GM10847 (cell line): ENCODE data around the gene ORC2.

Experiments
- POLR2A ChIP-seq: IDR thresholded peaks from 2 replicates; pipeline ENCODE4 v1.6.1; 2011; ENCODE audit not compliant: insufficient read length; ENCODE audit errors: extremely low read depth

Gene ORC2

GRCh38 chr2:200944467-200945394 is 18.7 kb downstream of the ORC2 start:
- no peak for TF ChIP-seq POLR2A

DNA sequence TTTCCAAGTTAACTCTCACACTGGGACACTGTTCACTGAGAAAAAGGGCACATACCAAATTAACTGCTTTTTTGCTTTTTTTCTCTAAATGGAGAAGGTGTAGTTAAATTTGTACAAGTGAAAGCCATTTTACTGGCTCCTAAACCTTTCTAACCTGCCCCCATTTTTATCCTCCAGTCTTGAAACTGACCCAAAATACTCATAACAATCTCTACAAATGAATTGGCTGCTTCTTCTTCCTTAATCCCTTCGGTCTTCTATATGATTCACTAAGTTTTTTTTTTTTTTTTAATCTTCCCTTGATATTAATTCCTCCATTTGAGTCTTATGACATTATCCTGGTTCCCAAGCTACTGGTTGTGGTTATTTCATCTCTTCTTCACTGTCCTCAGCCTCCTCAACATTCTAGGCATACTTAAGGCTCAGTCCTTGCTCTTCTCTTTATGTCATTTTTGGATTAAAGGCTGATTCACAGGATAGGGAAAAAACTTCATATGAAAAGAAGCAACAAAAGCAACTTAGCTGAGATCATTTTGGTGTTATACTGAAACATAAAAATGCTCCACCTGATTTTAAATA is 19.8 kb downstream of the ORC2 start:
- TF ChIP-seq POLR2A: no peak

GRCh38 chr2:200939832-200940231 is 23.6 kb downstream of the ORC2 start:
- TF ChIP-seq POLR2A: no peak

- TF ChIP-seq POLR2A: no peak
Observed at GRCh38 chr2:200930947-200931626, 32.4 kb downstream of the ORC2 start.

DNA sequence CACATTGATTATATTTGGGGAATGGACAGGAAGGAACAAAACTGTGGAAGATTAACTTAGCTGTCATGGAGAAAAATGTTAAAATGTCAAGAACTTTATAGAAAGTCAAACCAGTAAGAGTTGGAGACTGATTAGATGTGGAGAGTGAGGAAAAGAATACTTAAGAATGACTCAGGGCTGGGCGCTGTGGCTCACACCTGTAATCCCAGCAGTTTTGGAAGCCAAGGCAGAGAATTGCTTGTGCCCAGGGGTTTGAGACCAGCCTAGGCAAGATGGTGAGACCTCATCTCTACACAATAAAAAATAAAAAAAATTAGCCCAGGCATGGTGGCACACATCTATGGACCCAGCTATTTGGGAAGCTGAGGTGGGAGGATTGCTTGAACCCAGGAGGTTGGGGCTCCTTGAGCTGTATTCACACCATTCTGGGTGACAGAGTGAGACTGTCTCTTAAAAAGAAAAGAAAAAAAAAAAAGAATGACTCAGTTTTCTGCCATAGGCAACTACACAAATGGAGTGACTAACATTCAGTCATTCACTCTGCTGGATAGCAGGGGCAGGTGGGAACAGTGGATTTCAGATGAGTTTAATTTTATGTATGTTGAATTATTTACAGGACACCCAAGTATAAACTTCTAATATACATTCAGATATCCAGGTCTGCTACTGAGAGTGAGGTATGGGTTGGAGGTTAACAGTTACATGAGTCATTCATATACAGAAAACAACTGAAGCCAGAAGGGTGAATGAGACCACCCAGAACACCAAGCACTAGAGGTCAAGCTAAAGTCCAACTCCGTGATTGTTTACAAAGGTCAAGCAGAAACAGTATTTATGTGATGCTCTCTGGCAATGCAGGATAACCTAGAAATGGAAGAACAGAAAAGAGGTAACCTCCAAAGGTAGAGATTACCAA is 33.9 kb downstream of the ORC2 start:
- no peak for TF ChIP-seq POLR2A

DNA sequence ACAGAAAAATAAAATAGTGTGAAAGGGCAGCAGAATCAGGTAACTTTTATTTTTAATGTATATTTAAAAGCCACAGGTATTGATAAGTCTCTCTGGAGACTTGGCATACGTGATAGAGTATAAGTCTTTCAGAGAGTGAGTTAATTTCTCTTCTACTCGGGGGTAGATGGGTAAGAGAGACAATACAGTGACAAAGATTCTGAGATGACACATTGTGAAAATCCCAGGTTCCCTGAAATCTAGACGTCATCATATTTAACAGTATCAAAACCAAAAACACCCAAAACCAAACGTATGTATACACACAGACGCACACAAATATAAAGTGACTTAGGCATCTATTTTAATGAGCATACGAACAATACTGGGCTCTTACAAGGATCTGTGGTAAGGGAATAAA is 41.0 kb downstream of the ORC2 start:
- TF ChIP-seq POLR2A: no peak

GRCh38 chr2:200913654-200914053 is 49.8 kb downstream of the ORC2 start:
- no peak for TF ChIP-seq POLR2A

GRCh38 chr2:200909958-200910357 is 53.5 kb downstream of the ORC2 start:
- no peak for TF ChIP-seq POLR2A

DNA sequence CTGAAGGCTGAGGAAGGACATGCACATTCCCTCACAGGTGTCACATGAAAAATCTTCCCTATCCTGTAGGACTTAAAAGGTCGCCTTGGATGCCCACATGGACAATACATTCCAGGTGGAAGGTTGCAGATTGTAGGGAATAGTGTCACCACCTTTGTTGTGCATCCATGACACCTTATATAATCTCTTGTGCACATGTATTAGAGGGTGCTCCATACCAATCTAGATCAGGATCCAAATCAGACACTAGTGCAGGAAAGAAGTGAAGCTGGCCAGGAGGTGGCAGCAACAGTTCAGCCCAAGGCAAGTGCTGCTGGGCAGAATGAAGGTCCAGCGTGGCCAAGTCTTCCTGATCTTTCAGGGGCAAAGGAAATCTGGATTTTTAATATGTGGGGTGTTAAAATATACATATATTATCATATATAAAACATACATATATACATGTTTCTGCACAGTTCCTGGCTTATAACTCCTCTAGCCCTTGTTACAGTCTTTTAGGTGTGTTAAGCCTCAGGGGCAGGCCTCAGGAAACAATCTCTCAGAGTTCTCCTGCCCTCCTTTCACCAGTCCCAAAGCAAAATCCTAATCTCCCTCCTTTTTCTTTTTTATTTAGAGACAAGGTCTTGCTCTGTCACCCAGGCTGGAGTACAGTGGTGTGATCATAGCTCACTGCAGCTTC is 57.7 kb downstream of the ORC2 start:
- TF ChIP-seq POLR2A: no peak

DNA sequence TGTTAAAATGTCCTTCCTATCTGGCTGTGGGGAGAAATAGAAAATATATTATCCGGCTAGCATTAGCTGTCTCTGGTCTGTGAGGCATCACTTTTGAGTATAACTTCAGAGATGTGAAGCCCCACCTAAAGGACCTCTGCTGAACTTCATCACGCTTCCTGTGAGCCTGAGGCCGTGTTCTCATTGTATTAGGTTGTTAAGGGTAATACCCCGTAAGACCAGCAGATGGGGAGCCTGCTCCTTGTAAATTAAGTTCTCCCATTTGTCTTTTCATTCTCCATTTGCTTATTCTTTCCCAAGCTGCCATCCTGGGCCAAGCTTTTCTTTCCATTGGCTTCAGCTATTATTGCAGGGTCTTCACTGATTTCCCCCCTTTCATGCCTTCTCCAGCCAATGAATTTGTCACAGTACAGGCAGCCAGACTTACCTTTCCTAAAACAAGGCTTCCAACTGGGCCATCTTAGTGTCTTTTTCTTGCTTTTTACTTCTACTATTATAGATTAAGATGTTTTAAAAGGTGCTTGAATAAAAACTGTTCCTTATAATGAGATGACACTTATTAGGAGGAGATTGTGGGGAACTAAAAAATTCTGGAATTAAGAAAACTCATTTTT is 61.9 kb downstream of the ORC2 start:
- no peak for TF ChIP-seq POLR2A

GRCh38 chr2:200899482-200899881 is 64.0 kb downstream of the ORC2 start:
- no peak for TF ChIP-seq POLR2A

DNA sequence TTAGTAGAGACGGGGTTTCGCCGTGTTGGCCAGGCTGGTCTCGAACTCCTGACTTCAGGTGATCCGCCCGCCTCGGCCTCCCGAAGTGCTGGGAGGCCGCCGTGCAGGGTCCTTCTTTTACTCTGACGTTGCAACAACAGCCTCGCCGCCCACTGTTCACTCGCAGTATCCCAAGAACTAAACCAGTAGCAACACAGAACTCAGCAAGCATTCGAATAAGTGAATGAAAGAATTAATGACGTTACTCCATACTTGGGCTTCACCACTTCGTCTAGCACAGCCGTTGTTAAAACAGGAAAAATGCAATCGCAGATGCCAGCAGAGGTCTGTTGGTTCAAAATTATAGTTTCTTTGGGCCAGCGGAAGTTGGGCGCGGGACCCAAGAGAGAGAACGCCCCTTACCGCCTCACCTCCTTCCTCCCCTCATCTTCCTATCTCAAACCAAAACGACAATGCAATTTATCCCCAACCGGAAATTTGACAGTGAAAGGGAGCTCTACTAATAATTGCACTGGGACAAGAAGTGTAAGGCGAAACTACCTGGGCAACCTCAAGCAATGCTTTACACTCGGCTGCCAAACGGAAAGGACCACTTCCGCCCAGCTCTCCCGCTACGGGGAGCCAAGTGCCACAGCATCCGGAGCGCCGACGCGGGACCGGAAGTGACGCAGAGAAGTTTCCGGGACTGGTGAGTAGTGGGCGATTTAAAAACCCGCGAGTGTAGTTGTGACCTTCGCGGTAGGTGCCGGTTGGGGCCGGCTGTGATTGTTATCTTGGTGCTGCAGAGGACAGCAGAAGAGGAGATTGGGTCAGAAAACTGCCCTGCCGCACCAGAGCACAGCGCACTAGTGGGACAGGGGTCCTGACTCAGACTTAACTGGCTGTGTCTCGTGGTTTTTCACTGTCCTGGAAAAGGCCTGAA is 74.5 kb downstream of the ORC2 start, which contains the start of the genes NIF3L1 and PPIL3:
TSS of gene NIF3L1 (plus strand) at position 668 of the 922 bp plus-strand sequence. CDS start 2,573 bp downstream, outside the sequence.
TSS of gene PPIL3 (minus strand) at position 374 of the 922 bp plus-strand sequence. CDS start 1,462 bp downstream, outside the sequence.
- peak; percentile 57 for TF ChIP-seq POLR2A
